Activated CD8-positive, alpha-beta memory T cell treated with anti-CD3 and anti-CD28 coated beads for 36 hours (primary cell): ENCODE results near the gene GIMAP5. TPM values are rescaled to one million over a fixed set of nuclear protein-coding genes. Genes with fewer than 3 reads are reported as not detected.
"Not testable (repeated sequence)": the region's sequence is repeated elsewhere in the genome, so short reads cannot be mapped to it uniquely, and the experiment has no call there.

Source experiments
- CTCF ChIA-PET: fragments of 350-600 bp; sonication (Branson Sonifier 250); formaldehyde crosslinking; loops from one replicate; lab custom pipeline; 2021; ENCODE audit warnings: antibody characterized with exemption; lab: Charles Lee
- POLR2A ChIA-PET: fragments of 350-600 bp; sonication (Branson Sonifier 250); formaldehyde crosslinking; loops from one replicate; lab custom pipeline; 2021; ENCODE audit warnings: antibody characterized with exemption; lab: Charles Lee
- total RNA-seq, 2 experiments: library from RNA; stranded (reverse); gene quantifications; one replicate each; pipeline ENCODE4 v1.2.3, GENCODE V29; 2021

The GIMAP5 gene
- total RNA-seq, 2 experiments from 2014 or later = 60.1 to 61.0 TPM

DNA sequence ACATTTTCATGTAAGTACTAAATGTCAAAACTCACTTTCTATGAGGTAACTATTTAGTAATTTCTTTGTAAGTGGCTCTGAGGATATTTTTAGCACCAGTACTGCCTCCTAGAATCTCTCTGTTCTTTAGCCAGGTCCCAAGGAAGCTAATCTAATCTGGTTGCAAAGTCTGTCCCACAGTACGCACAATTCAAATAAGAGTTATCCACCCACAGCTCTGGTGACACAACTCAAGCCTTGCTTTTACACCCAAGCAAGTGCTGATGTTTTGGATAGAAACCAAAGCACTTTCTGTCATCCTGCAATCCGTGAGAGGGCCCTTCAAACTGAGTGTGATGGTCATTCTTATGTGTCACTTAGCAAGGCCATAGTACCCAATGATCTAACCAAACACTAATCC lies 14.5 kb downstream of the GIMAP5 start:
- POLR2A ChIA-PET = no interaction called here

DNA sequence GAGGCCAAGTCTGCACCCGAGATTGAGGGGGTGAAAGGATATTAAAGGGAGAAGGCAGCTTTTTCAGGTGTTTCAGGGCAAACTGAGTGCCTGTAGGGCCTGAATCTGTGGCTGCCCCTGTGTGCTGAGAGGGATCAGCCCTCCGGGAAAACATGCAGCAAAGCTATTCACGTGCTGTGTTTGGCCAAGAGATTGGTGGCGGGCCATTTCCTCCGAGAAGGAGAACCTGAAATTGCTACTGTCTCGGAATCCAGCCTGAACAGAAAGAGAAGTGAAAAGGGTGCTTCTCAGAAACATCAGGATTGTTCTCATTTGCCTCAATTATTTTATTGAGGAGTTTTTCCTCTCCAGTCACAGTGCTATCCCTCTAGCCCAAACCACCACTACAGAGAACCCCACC lies 16.0 kb downstream of the GIMAP5 start:
- CTCF ChIA-PET = no interaction called here
- POLR2A ChIA-PET = no interaction called here

More for the DNA sequence above, 14.5 kb downstream of the GIMAP5 start:
- CTCF ChIA-PET = interaction anchor here (0.7 kb wide), 1 partner anchor 114 kb away, joined by 3 read pairs; no protein-coding TSS in a partner anchor

DNA sequence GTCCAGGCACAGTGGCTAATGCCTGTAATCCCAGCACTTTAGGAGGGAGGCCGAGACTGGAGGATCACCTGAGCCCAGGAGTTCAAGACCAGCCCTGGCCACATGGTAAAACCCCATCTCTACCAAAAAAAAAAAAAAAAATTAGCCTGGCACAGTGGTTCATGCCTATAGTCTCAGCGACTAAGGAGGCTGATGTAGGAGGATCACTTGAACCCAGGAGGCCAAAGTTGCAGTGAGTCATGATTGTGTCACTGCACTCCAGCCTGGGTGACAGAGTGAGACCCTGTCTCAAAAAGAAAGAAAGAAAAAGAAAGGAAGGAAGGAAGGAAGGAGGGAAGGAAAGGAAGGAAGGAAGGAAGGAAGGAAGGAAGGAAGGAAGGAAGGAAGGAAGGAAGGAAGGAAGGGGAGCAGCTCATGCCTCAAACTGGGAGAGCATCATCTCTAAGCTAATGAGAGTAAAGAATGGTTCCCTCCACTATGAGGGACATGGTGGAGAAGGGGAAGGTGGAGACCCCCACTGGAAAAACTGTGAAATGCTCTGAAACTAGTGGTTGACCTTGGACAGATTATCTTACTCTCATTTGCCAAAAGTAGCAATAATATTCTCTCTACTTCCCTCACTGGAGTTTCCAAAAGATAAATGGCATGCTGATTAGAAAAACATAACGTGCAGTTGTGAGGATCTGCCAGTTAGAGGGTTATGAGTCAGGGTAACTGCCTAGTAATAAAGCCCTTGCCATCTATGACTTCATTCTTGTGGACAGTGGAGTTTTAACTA lies 16.8 kb downstream of the GIMAP5 start:
- ChIA-PET POLR2A (interaction anchor here (1.0 to 2.5 kb wide), 2 partner anchors 19 to 38 kb away, joined by 3 to 15 read pairs; partner anchors contain the start of gene GIMAP1), CTCF (no interaction called here)

DNA sequence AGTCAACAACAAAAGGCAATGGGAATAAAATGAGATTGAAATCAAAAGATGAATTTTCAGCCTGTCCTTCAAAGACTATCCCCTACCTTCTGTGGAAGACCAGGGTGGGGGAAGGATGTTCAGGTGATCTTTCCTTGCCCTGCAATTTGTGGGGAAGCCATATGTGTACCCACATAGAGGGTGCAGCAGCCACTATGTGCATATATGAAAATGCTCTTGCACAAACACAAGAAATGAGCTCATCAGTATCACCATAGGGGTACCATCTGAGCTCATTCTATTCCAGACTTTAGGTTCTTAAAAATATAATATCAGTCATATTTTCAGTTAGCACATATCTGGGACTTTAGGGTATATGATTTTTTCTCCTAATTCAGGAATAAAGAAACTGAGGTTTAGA lies 17.7 kb downstream of the GIMAP5 start:
- CTCF ChIA-PET = interaction anchor here (0.6 to 3.0 kb wide), 15 partner anchors 23 to 349 kb away, joined by 3 to 16 read pairs (median 4); partner anchors contain the start of genes GIMAP1 and GIMAP8
- POLR2A ChIA-PET = interaction anchor here (0.6 to 2.5 kb wide), 10 partner anchors 8 to 306 kb away, joined by 3 to 15 read pairs (median 4); partner anchors contain the start of genes GIMAP1 and GIMAP5

DNA sequence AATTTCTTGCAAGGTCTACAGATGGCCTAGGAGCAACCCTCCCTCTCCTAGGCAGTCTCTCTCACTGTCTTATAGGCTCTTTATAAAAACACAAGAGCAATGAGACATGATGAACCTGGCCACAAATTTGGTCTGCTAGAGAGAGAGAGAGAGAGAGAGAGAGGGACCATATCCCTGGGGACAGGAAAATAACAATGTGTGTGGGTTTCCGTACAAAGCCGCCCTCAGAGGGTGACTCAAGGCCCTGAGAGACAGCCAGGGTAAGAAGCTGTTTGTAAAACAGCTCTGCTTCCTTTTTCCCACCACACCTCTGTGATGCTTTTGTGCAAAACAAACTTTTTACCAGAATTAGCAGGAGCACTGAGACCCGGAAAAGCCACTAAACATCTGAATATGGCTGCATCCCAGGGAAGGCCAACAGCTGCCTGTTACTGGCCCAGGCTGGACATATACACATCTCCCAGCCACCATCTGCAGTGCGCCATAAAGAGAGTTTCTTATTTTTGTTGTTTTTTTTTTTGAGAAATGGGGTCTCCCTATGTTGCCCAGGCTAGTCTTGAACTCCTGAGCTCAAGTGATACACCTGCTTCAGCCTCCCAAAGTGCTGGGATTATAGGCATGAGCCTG lies 18.4 kb downstream of the GIMAP5 start:
- CTCF ChIA-PET = interaction anchor here (0.6 to 3.0 kb wide), 16 partner anchors 23 to 350 kb away, joined by 3 to 16 read pairs (median 4); partner anchors contain the start of genes GIMAP1 and GIMAP8
- POLR2A ChIA-PET = interaction anchor here (0.6 to 2.5 kb wide), 13 partner anchors 11 to 1398 kb away, joined by 3 to 15 read pairs (median 4); partner anchors contain the start of genes GIMAP1, GIMAP5 and GIMAP8

DNA sequence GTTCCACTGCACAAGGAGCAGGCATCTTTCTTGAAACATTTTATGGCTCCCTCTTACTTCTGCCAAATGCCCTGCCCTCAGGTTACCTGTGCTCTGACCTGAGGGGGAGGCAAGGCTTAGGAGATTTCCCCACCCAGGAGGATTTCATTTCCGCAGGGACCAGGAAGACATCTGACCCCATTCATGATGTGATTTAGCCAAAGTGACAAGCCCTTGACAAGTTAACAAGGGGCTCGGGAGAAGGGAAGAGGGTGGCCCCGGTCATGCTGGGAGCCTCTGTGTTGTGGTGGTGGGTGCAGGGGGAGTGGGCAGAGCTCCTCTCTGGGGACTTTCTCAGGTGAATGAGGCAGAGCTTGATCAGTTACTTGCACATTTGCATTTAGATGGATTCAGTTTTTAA lies 18.9 kb downstream of the GIMAP5 start:
- CTCF ChIA-PET = interaction anchor here (1.0 to 3.0 kb wide), 15 partner anchors 24 to 434 kb away, joined by 3 to 16 read pairs (median 4); partner anchors contain the start of genes GIMAP1 and GIMAP8
- POLR2A ChIA-PET = interaction anchor here (0.6 to 2.5 kb wide), 10 partner anchors 12 to 1399 kb away, joined by 3 to 15 read pairs (median 4); partner anchors contain the start of genes GIMAP1, GIMAP5 and GIMAP8

DNA sequence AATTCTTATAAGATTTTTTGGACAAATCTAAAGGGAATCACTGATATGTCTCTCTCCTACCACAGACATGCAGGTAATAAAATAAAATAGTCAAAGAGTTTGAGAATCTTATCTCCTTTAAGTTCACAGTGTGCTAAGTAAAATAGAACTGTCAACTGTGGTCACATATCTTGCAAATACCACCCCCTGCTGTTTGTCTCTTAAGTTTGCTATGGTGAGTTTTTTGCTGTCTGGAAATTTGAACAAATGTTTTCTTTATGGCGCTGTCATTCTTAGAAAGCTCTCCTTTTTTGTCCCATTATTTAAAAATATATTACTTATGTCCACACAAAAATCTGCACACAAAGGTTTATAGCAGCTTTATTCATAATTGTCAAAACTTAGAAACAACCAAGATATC lies 19.6 kb downstream of the GIMAP5 start:
- ChIA-PET CTCF (interaction anchor here (1.3 to 3.0 kb wide), 3 partner anchors 188 to 435 kb away, joined by 3 to 16 read pairs (median 8); no protein-coding TSS in a partner anchor), POLR2A (interaction anchor here (0.6 kb wide), 1 partner anchor 390 kb away, joined by 6 read pairs; no protein-coding TSS in a partner anchor)

DNA sequence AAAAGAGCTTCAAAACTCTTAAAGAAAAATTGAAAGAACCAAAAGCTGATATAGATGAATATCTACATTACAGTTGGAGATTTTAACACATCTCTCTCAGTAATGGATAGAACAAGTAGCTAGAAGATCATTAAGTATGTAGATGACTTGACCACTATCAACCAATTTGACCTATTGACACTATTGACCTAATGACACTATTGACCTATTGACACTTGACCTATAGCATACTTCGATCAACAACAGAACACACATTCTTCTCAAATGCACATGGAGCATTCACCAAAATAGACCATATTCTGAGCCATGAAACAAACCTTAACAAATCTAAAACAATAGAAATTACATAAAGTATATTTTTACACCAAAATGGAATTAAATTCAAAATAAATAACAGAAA lies 22.3 kb downstream of the GIMAP5 start:
- POLR2A ChIA-PET = no interaction called here
- CTCF ChIA-PET = no interaction called here

DNA sequence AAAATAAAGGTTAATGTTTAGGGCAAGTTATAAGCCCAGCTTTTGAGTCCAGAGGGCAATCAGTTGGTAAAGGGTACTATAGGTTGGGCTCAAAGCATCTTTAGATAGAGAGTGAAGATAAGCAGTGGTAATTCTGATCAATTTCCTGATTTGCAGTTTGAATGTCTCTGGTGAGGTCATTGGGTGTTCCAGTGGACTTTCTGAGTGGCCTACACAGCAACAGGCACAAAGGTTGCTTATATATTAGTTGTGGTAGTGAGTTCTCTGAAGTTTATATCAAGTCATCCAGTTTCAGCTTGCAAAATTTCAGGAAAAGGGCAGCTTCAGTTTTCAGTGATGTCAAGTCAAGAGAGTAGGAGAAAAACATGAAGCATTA lies 29.1 kb downstream of the GIMAP5 start:
- POLR2A ChIA-PET = no interaction called here

DNA sequence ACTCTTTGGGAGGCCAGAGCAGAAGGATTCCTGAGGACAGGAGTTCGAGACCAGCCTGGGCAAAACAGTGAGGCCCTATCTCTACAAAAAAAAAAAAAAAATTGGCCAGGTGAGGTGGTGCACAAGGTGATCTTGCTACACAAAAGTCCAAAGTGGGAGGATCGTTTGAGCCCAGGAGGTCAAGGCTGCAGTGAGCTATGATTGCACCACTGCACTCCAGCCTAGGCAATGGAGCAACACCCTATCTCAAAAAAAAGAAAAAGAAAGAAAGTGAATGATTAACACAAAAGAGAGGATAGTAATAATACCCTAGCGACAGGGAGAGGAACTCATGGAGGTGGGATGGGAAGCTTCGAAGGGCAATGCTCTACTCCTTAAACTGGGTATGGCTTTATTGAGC lies 32.5 kb downstream of the GIMAP5 start:
- ChIA-PET POLR2A (no interaction called here), CTCF (interaction anchor here (0.7 to 1.5 kb wide), 2 partner anchors 9 to 26 kb away, joined by 3 to 4 read pairs; no protein-coding TSS in a partner anchor)

More for the DNA sequence above, 29.1 kb downstream of the GIMAP5 start:
- CTCF ChIA-PET = interaction anchor here (1.3 kb wide), 1 partner anchor 333 kb away, joined by 3 read pairs; no protein-coding TSS in a partner anchor

DNA sequence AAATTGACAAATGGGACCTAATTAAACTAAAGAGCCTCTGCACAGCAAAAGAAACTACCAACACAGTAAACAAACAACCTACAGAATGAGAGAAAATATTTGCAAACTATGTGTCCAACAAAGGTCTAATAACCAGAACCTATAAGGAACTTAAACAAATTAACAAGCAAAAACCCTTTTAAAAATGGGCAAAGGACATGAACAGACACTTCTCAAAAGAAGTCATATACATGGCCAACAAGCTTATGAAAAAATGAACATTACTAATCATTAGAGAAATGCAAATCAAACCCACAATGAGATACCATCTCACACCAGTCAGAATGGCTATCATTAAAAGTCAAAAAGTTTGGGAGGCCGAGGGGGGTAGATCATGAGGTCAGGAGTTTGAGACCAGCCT lies 36.9 kb downstream of the GIMAP5 start:
- CTCF ChIA-PET = not testable (repeated sequence)
- POLR2A ChIA-PET = interaction anchor here (0.7 kb wide), 1 partner anchor 451 kb away, joined by 6 read pairs; the partner anchor contains the start of genes ACTR3C and LRRC61

DNA sequence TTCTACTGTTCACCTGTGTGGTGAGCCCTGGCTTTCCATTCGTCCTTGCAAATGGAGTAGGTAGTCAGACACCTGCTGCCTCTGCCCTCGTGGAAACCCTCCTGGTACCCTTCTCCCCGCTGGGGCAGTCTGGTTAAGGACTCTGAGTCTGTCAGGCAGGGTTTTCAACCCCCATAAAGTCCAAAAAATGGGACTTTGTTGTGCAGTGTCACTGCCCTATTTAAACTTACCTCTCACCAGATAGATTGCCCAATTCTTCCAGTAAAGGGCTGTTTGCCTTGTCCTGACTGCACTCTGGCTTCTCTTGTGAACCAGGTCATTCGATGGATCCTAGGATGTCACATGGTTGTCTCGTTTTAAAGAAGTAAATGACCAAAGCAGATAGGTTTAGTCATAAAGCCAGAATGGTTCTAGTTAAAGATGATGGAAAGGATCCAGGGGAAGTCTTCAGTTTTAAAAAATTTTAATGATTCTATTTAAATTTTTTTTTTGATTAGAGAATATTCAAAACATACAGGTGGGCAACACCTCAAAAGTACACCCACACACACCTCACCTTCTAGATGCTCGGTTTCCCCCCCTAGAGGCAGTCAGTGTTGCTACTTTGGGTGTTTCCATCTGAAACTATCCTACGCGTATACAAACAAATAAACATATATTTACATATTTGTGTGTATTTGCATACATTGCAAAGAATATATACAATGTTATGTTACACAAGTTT lies 41.0 kb downstream of the GIMAP5 start:
- ChIA-PET CTCF (interaction anchor here (0.6 to 1.4 kb wide), 9 partner anchors 8 to 329 kb away, joined by 3 to 6 read pairs (median 3); no protein-coding TSS in a partner anchor), POLR2A (no interaction called here)

DNA sequence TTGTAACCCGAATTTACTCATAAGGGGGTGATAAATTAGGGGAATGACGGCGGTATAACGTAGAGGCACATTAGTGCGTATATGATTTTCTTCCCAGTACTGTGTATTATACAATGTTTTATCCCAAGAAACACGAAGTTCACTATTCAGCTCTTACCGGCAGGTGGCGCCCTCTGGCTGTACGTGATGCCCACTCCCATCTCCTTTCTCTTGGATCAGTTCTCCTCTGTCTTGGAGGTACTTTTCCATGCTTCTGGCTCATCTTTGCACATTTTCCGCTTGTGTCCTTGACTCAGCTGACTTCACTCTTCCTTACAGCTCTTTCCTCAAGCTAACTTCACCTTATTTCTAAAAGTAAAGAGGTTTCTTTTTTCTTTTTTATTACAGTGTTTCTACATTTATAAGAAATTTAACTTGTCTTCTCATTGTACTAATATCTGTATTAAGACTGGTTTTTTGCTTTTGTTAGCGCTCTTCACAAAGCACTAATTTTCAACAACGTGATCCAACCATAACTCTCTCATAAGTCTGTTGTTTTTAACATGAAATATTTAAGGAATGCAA lies 41.6 kb downstream of the GIMAP5 start:
- CTCF ChIA-PET = interaction anchor here (0.6 to 1.4 kb wide), 10 partner anchors 9 to 330 kb away, joined by 3 to 6 read pairs (median 3); no protein-coding TSS in a partner anchor

DNA sequence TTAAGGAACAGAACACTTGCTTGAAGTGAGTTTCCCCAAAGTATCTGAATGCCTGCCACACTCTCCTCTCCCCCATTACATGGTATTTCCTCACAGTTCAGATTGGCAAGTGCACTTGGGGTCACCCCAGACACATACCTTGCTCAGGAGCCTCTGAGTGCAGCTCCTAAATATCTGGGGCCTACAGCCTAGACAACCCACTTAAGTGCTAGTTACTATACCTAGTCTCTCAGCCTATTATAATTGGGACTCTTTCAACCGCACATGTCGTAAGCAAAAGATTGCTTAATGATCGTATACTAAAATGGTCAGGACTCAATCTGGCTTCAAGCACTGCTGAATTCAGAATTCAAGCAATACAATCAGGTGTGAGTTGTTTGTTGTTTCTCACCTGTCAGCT lies 43.1 kb downstream of the GIMAP5 start:
- ChIA-PET POLR2A (no interaction called here), CTCF (interaction anchor here (1.0 kb wide), 1 partner anchor 209 kb away, joined by 3 read pairs; no protein-coding TSS in a partner anchor)

More for the DNA sequence above, 41.6 kb downstream of the GIMAP5 start:
- POLR2A ChIA-PET = interaction anchor here (0.6 kb wide), 1 partner anchor 11 kb away, joined by 3 read pairs; no protein-coding TSS in a partner anchor

DNA sequence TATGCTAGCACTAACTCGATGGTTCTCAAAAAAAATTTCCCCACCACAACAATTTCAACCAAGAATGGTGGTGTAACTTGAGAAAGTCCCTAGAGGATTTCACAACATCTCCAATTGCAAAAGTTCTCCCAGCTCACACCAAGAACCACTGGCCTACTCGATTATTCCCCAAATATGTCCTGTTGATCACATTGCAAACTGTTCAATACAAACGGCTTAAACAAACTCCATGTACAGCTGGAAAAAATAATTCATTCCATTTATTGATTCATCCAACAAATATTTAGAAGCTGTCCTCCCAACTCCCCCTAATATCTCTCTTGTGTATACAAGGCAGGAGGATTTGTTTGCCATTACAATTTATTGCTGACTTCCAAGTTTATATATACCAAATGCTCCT lies 43.9 kb downstream of the GIMAP5 start:
- ChIA-PET POLR2A (no interaction called here), CTCF (no interaction called here)

DNA sequence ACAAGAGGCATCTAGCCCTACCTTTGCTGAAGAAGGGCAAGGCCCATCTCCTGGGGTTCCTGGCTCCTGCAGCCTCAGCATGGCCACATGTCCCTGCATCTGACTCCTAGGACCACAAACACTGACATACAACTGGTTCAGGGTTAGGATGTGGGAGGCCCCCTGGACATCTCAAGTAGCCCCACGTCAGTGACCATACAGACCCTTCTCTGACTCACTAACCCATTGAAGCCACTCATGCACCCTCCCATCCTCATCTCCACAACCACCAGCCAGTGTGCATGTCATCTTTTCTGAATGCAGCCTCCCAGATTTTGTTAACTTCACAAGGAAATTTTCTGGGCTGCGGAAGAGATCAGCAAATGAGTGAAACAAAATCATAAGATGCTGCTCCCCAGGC lies 44.7 kb downstream of the GIMAP5 start:
- ChIA-PET POLR2A (no interaction called here), CTCF (no interaction called here)

DNA sequence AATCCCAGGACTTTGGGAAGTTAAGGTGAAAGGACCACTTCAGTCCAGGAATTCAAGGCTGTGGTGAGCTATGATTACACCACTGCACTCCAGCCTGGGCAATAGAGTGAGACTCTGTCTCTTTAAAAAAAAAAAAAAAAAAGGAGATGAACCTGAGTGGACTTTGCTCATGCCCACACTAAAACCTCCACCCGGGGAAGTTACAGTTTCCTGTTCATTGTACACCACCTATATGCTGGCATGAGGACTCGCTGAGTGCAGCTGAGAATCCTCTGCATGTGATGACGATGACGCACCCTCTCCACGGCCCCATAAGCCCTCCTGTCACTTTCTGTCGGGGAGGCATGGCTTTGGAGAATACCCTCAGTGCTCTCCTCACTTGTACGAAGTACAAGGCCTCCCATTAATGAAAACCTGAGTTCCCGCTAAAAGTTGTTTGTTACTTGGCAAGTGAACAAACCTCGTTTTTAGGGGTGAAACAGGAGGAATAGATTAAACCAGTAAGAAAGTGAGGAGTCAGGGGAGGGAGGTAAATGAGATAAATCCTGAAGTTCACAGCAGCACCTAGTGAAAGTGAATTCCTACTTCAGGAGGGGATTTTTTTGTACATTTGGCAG lies 47.0 kb downstream of the GIMAP5 start:
- ChIA-PET POLR2A (no interaction called here), CTCF (no interaction called here)

DNA sequence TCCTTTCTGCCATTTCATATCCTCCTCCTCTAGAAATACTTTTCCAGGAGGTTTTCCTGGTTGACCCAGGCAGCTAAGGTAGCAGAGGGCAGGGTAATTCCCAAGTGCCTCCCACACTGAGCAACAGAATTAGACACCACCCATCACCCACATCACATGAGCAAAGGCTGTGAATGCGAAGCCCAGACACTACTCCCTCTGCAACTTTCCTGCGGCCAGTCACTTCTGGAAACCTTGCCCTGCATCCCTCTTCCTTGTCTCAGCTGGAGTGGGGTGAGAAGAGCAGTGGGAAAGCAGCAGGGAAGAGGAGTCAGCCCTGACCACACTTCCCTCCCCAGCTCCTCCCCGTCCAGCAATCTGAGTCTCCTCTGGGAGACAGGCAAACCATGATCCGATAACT lies 47.7 kb downstream of the GIMAP5 start:
- CTCF ChIA-PET = no interaction called here
- POLR2A ChIA-PET = no interaction called here
